GM23338 (cell line): ENCODE measurements around the gene ZNF605.

ENCODE experiments used
- CREB1 ChIP-seq: fragments of 250-450 bp; sonication (Bioruptor Pico); IDR thresholded peaks from 2 replicates; pipeline ENCODE4 v1.5.0; 2020; ENCODE audit warnings: low read depth, mild to moderate bottlenecking, moderate library complexity
- CTCF ChIP-seq, 2 experiments: fragments of 200-600 bp in 1 of 2; sonication (generic) in 1 of 2; conservative IDR thresholded peaks; 2 replicates each; pipeline versions ENCODE4 v1.5.1 to v1.6.1; 2016 to 2017; ENCODE audit warnings: antibody characterized with exemption in 2 of 2, low read depth in 2 of 2, mild to moderate bottlenecking in 2 of 2, moderate library complexity in 1 of 2
- ETS1 ChIP-seq: IDR thresholded peaks from 2 replicates; pipeline ENCODE4 v1.6.1; 2016; ENCODE audit warnings: antibody characterized with exemption
- EZH2 ChIP-seq: fragments of 200-600 bp; sonication (generic); IDR thresholded peaks from one replicate; pipeline ENCODE4 v1.8.0; 2017; ENCODE audit warnings: antibody characterized with exemption, mild to moderate bottlenecking, low read depth; ENCODE audit not compliant: unreplicated experiment
- EZH2phosphoT487 ChIP-seq: fragments of 200-600 bp; sonication (generic); IDR thresholded peaks from one replicate; pipeline ENCODE4 v1.8.1; 2018; ENCODE audit warnings: antibody characterized with exemption; ENCODE audit not compliant: unreplicated experiment
- JUNB ChIP-seq: IDR thresholded peaks from one replicate; pipeline ENCODE4 v1.6.1; 2016; ENCODE audit warnings: antibody characterized with exemption; ENCODE audit not compliant: unreplicated experiment
- NANOG ChIP-seq: IDR thresholded peaks from 2 replicates; pipeline ENCODE4 v1.6.1; 2016; ENCODE audit warnings: antibody characterized with exemption, borderline replicate concordance
- POLR2AphosphoS5 ChIP-seq: IDR thresholded peaks from 2 replicates; pipeline ENCODE4 v1.6.1; 2016; ENCODE audit warnings: antibody characterized with exemption, low read depth
- REST ChIP-seq: IDR thresholded peaks from one replicate; pipeline ENCODE4 v1.6.1; 2018; ENCODE audit warnings: antibody characterized with exemption; ENCODE audit not compliant: unreplicated experiment
- STAT1 ChIP-seq: IDR thresholded peaks from one replicate; pipeline ENCODE4 v1.6.1; 2016; ENCODE audit warnings: antibody characterized with exemption; ENCODE audit not compliant: unreplicated experiment
- ZNF114 ChIP-seq: fragments of 250-450 bp; sonication (Bioruptor Pico); IDR thresholded peaks from 2 replicates; pipeline ENCODE4 v1.5.0; 2020; ENCODE audit warnings: mild to moderate bottlenecking, moderate library complexity
- ZNF331 ChIP-seq: fragments of 250-450 bp; sonication (Bioruptor Pico); IDR thresholded peaks from 2 replicates; pipeline ENCODE4 v1.5.0; 2020; ENCODE audit warnings: low read depth, mild to moderate bottlenecking, moderate library complexity
- ZNF462 ChIP-seq: fragments of 250-450 bp; sonication (Bioruptor Pico); IDR thresholded peaks from 2 replicates; pipeline ENCODE4 v1.5.0; 2020; ENCODE audit warnings: mild to moderate bottlenecking, moderate library complexity

- TF ChIP-seq REST (no peak), EZH2phosphoT487 (no peak), CTCF (conservative IDR thresholded peaks at IDR 0.05; ENCODE audit: low read depth in 2 of 2) (no peak), EZH2 (no peak), POLR2AphosphoS5 (no peak), JUNB (no peak), CREB1 (no peak), ZNF114 (CRISPR knock-in tag) (no peak), ZNF331 (CRISPR knock-in tag) (no peak), ETS1 (no peak), STAT1 (no peak), ZNF462 (CRISPR knock-in tag) (no peak), NANOG (peak; percentile 32; the same call in 1 of the 2 replicates)
Observed at GRCh38 chr12:132888852-132889251, 67.3 kb downstream of the ZNF605 start.
